Pancreas (tissue), 10 donors: ENCODE results near the gene ARVCF. TPM values are rescaled to one million over a fixed set of nuclear protein-coding genes. Genes with fewer than 3 reads are reported as not detected.
A peak's percentile ranks its signal among the peaks of the same experiment; 100 is the strongest.

Experiments
- ATAC-seq, 4 donors: fragments of 200-7000 bp; cut with Tn5 transposase; one replicate each; pipeline versions ENCODE4 v1.8.0 to v1.9.1; 2020; ENCODE audit warnings: mild to moderate bottlenecking in 4 of 4, moderate library complexity in 4 of 4
- DNase-seq, 6 donors: peaks; one replicate each; pipeline ENCODE4 v3.0.0-alpha.2; 2020
- FAIRE-seq: peaks from 2 replicates; lab custom pipeline; 2012; peaks lifted over from hg19 to GRCh38; lab: Jason Lieb, UNC
- H3K27ac ChIP-seq, 4 donors: fragments of 200-600 bp; sonication (generic); 1 replicate in 3 of 4; 2 replicates in 1 of 4; pipeline versions ENCODE4 v1.5.0 to v1.8.0; 2020
- H3K27me3 ChIP-seq, 4 donors: fragments of 200-600 bp; one replicate each; pipeline ENCODE4 v1.8.0; 2021
- H3K36me3 ChIP-seq, 3 donors: fragments of 200-600 bp; sonication (generic) in 1 of 3; one replicate each; pipeline versions ENCODE4 v1.5.0 to v1.8.0; 2020 to 2021
- H3K4me1 ChIP-seq, 3 donors: fragments of 200-600 bp; one replicate each; pipeline ENCODE4 v1.8.0; 2021
- H3K4me3 ChIP-seq, 4 donors: fragments of 200-600 bp; sonication (generic) in 2 of 4; one replicate each; pipeline versions ENCODE4 v1.5.0 to v1.8.0; 2020 to 2021
- H3K9me3 ChIP-seq, 4 donors: fragments of 200-600 bp; one replicate each; pipeline ENCODE4 v1.8.0; 2021
- CTCF ChIP-seq, 4 donors: fragments of 200-600 bp; sonication (generic) in 3 of 4; IDR thresholded peaks; one replicate each; pipeline versions ENCODE4 v1.5.0 to v1.8.0; 2021; ENCODE audit warnings: antibody characterized with exemption in 4 of 4
- WGBS, 2 donors: extraction: QIAGEN DNeasy Blood & Tissue Kit; methylation state at CpG; one replicate each; pipeline ENCODE4 v1.1.7; 2013; 5-methylcytosine and 5-hydroxymethylcytosine counted together
- intact Hi-C, 3 donors: fragments of 100-400 bp; cut with DNase I; formaldehyde crosslinking; loops; one replicate each; pipeline versions ENCODE4 v1.11.1 to v1.14.2; 2022
- polyA plus RNA-seq, 2 donors: library from polyadenylated mRNA; stranded (reverse); fragments of 200-250 nt; gene quantifications; one replicate each; pipeline ENCODE4 v1.2.3, GENCODE V29; 2013
- total RNA-seq, 6 donors: library from RNA; stranded (reverse); fragmentation: NEBNext Ultra II Directional in 4 of 6; extraction: Animal tissue kit (Norgen Biotek cat#: 25700) in 4 of 6; gene quantifications; one replicate each; pipeline versions ENCODE4 v1.2.1 to v1.2.4, GENCODE V29; 2021 to 2023
- donor health status: healthy with polysubstance abuse.
- donor health status: DM: no; HTN: no; CAD: no; lungs with moderate emphysema.
- donor health status: DM: no; HTN: no; CAD: no.
- donor health status: control.
- donor health status: control.
- donor health status: Bipolar disorder and iron deficiency.
- donor health status: DM: yes; HTN: yes; CAD: no.
- donor health status: DM: no; HTN: no; CAD: no.
- donor health status: DM: no; HTN: no; CAD: no.
- donor health status: DM: yes; HTN: yes; CAD: no.

The ARVCF gene
- total and polyA plus RNA-seq, 8 donors = 5.0 to 57.8 (median 13.0) TPM

- TF ChIP-seq CTCF (IDR thresholded peaks at IDR 0.05) = no peak
- Histone ChIP-seq H3K27me3 (no peaks in the 10 kb centered on the region), H3K4me1 (peaks cover 9 to 15% (median 13%) of the 10 kb centered on the region in 3 donors), H3K27ac (peak overlapping the region in 1 of 4 donors; percentile 46), H3K9me3 (no peaks in the 10 kb centered on the region), H3K4me3 (no peak overlapping the region), H3K36me3 (no peaks in the 10 kb centered on the region)
- WGBS, 2 donors = 54 to 62% methylated on average over 7 of the region's 7 CpGs
- DNase-seq = peak in 5 of 6 donors; percentile 28 to 72 (median 60)
- ATAC-seq = peak; percentile 26 to 75 (median 58)
- intact Hi-C loops = no loop called here
- no peak for FAIRE-seq
Observed at GRCh38 chr22:20032407-20032991, 15.9 kb upstream of the ARVCF start.

GRCh38 chr22:20031732-20032406, 15.2 kb upstream of the ARVCF start:
- 89 to 96% methylated on average over 15 to 16 of the region's 16 CpGs for WGBS, 2 donors
- FAIRE-seq (no peak), ATAC-seq (no peak), DNase-seq (peak in 2 of 6 donors; percentile 14 to 67)
- intact Hi-C loops = no loop called here
- Histone ChIP-seq H3K4me3 (no peak overlapping the region), H3K9me3 (no peaks in the 10 kb centered on the region), H3K36me3 (no peaks in the 10 kb centered on the region), H3K4me1 (peaks cover 9 to 15% (median 13%) of the 10 kb centered on the region in 3 donors), H3K27ac (no peak overlapping the region), H3K27me3 (no peaks in the 10 kb centered on the region)
- TF ChIP-seq CTCF (IDR thresholded peaks at IDR 0.05) = no peak

- intact Hi-C loops = loop anchor here in 1 of 3 donors (10.0 kb wide), 1 partner anchor 55 kb away; no protein-coding TSS in a partner anchor
- 89 to 93% methylated on average over 9 of the region's 9 CpGs for WGBS, 2 donors
- Histone ChIP-seq H3K4me3 (no peak overlapping the region), H3K9me3 (no peaks in the 10 kb centered on the region), H3K36me3 (no peaks in the 10 kb centered on the region), H3K4me1 (peaks cover 9 to 15% (median 13%) of the 10 kb centered on the region in 3 donors), H3K27me3 (no peaks in the 10 kb centered on the region), H3K27ac (no peak overlapping the region)
- no peak for TF ChIP-seq CTCF (IDR thresholded peaks at IDR 0.05)
- no peak for ATAC-seq
- DNase-seq = peak in 1 of 6 donors; percentile 29
- no peak for FAIRE-seq
Observed at GRCh38 chr22:20029550-20030225, 13.1 kb upstream of the ARVCF start.

GRCh38 chr22:20028855-20029549, 12.4 kb upstream of the ARVCF start:
- DNase-seq = peak in 1 of 6 donors; percentile 39

More at GRCh38 chr22:20028855-20029549, 12.4 kb upstream of the ARVCF start:
- Histone ChIP-seq H3K27me3 (no peaks in the 10 kb centered on the region), H3K4me3 (no peak overlapping the region), H3K4me1 (peaks cover 9 to 15% (median 13%) of the 10 kb centered on the region in 3 donors), H3K36me3 (no peaks in the 10 kb centered on the region), H3K9me3 (no peaks in the 10 kb centered on the region), H3K27ac (no peak overlapping the region)
- no peak for TF ChIP-seq CTCF (IDR thresholded peaks at IDR 0.05)
- 86 to 95% methylated on average over 16 of the region's 16 CpGs for WGBS, 2 donors
- ATAC-seq = no peak
- intact Hi-C loops = loop anchor here in 1 of 3 donors (10.0 kb wide), 1 partner anchor 54 kb away; no protein-coding TSS in a partner anchor
- FAIRE-seq = no peak
